CD4-positive, alpha-beta memory T cell (primary cell): Measurements from ENCODE around the gene PKDCC. TPM values are rescaled to one million over a fixed set of nuclear protein-coding genes. Genes with fewer than 3 reads are reported as not detected.

ENCODE experiments used
- CTCF ChIA-PET: fragments of 350-600 bp; sonication (Branson Sonifier 250); formaldehyde crosslinking; loops from one replicate; lab custom pipeline; 2021; ENCODE audit warnings: inconsistent platforms; ENCODE audit not compliant: partially characterized antibody; lab: Charles Lee
- POLR2A ChIA-PET: fragments of 350-600 bp; sonication (Branson Sonifier 250); formaldehyde crosslinking; loops from one replicate; lab custom pipeline; 2021; ENCODE audit not compliant: partially characterized antibody; lab: Charles Lee
- DNase-seq, 5 donors: peaks; one replicate each; pipeline versions ENCODE4 v3.0.0 to v3.0.0-alpha.2; 2020 to 2022; ENCODE audit warnings: mixed read lengths in 1 of 5
- H3K27ac ChIP-seq: one replicate; pipeline ENCODE4 v1.7.0; 2013; ENCODE audit warnings: low read depth, low read length
- H3K27me3 ChIP-seq: 2 replicates; pipeline ENCODE4 v1.7.0; 2013; ENCODE audit warnings: mild to moderate bottlenecking, low read length, moderate library complexity; ENCODE audit not compliant: insufficient read depth
- H3K36me3 ChIP-seq: 2 replicates; pipeline ENCODE4 v1.7.0; 2013; ENCODE audit warnings: mild to moderate bottlenecking, low read length, moderate library complexity; ENCODE audit not compliant: insufficient read depth
- H3K4me1 ChIP-seq: 2 replicates; pipeline ENCODE4 v1.7.0; 2013; ENCODE audit warnings: mild to moderate bottlenecking, low read length, moderate library complexity; ENCODE audit not compliant: insufficient read depth
- H3K4me3 ChIP-seq, 2 donors: one replicate each; pipeline ENCODE4 v1.7.0; 2013; ENCODE audit warnings: low read length in 2 of 2, mild to moderate bottlenecking in 1 of 2
- H3K9me3 ChIP-seq, 2 donors: one replicate each; pipeline ENCODE4 v1.7.0; 2013; ENCODE audit warnings: low read length in 2 of 2, control low read depth in 1 of 2; ENCODE audit not compliant: control insufficient read depth in 1 of 2
- H3K27ac Mint-ChIP-seq, 7 donors: one replicate each; pipeline ENCODE4 v1.8.0; 2020 to 2021; ENCODE audit warnings: mixed read lengths in 7 of 7, mild to moderate bottlenecking in 6 of 7, inconsistent platforms in 3 of 7, moderate library complexity in 3 of 7
- H3K27me3 Mint-ChIP-seq, 2 donors: one replicate each; pipeline ENCODE4 v1.8.0; 2020 to 2021; ENCODE audit warnings: mixed read lengths in 2 of 2
- H3K36me3 Mint-ChIP-seq, 2 donors: one replicate each; pipeline ENCODE4 v1.8.0; 2020 to 2021; ENCODE audit warnings: mixed read lengths in 2 of 2, inconsistent platforms in 1 of 2, mild to moderate bottlenecking in 1 of 2
- H3K4me1 Mint-ChIP-seq, 4 donors: one replicate each; pipeline ENCODE4 v1.8.0; 2020 to 2021; ENCODE audit warnings: mixed read lengths in 4 of 4, mild to moderate bottlenecking in 1 of 4
- H3K4me3 Mint-ChIP-seq, 8 donors: one replicate each; pipeline ENCODE4 v1.8.0; 2020 to 2021; ENCODE audit warnings: mixed read lengths in 8 of 8, mild to moderate bottlenecking in 7 of 8, moderate library complexity in 6 of 8, inconsistent platforms in 3 of 8
- H3K9me3 Mint-ChIP-seq, 8 donors: one replicate each; pipeline ENCODE4 v1.8.0; 2020 to 2021; ENCODE audit warnings: mixed read lengths in 8 of 8, mild to moderate bottlenecking in 5 of 8, inconsistent platforms in 3 of 8, moderate library complexity in 1 of 8
- intact Hi-C: fragments of 100-400 bp; cut with micrococcal nuclease; formaldehyde crosslinking; loops from one replicate; pipeline ENCODE4 v1.15.1; 2023
- polyA plus RNA-seq, 2 donors: library from polyadenylated mRNA; unstranded; fragments of 300-500 nt; fragmentation: Illumina TruSeq; gene quantifications; one replicate each; pipeline ENCODE4 v1.2.3, GENCODE V29; 2021
- total RNA-seq, 2 experiments: library from RNA; stranded (reverse); gene quantifications; one replicate each; pipeline ENCODE4 v1.2.3, GENCODE V29; 2021

PKDCC gene
- total and polyA plus RNA-seq, 4 experiments from 2014 or later: 0.41 TPM; not detected in 3

GRCh38 chr2:42008241-42008921, 39.4 kb upstream of the PKDCC start:
- no peaks in the 10 kb centered on the region for H3K36me3 ChIP-seq
- no peak overlapping the region for H3K4me3 ChIP-seq
- H3K27ac ChIP-seq: no peak overlapping the region
- ChIA-PET POLR2A (no interaction called here), CTCF (no interaction called here)
- Mint-ChIP-seq H3K4me3 (peak overlapping the region in 7 of 8 donors; percentile 36 to 95 (median 83)), H3K27ac (peak overlapping the region in 3 of 7 donors; percentile 46 to 57 (median 53)), H3K27me3 (peaks cover 2 to 6% of the 10 kb centered on the region in 2 donors), H3K9me3 (peaks cover 0 to 20% (median 15%) of the 10 kb centered on the region in 8 donors), H3K36me3 (peaks cover 0 to 3% of the 10 kb centered on the region in 2 donors), H3K4me1 (peaks cover 5 to 22% (median 16%) of the 10 kb centered on the region in 4 donors)
- H3K27me3 ChIP-seq: no peaks in the 10 kb centered on the region
- H3K9me3 ChIP-seq: peaks cover 0 to 4% of the 10 kb centered on the region in 2 donors
- DNase-seq: no peak
- peaks cover 9% of the 10 kb centered on the region for H3K4me1 ChIP-seq
- intact Hi-C loops: no loop called here

DNA sequence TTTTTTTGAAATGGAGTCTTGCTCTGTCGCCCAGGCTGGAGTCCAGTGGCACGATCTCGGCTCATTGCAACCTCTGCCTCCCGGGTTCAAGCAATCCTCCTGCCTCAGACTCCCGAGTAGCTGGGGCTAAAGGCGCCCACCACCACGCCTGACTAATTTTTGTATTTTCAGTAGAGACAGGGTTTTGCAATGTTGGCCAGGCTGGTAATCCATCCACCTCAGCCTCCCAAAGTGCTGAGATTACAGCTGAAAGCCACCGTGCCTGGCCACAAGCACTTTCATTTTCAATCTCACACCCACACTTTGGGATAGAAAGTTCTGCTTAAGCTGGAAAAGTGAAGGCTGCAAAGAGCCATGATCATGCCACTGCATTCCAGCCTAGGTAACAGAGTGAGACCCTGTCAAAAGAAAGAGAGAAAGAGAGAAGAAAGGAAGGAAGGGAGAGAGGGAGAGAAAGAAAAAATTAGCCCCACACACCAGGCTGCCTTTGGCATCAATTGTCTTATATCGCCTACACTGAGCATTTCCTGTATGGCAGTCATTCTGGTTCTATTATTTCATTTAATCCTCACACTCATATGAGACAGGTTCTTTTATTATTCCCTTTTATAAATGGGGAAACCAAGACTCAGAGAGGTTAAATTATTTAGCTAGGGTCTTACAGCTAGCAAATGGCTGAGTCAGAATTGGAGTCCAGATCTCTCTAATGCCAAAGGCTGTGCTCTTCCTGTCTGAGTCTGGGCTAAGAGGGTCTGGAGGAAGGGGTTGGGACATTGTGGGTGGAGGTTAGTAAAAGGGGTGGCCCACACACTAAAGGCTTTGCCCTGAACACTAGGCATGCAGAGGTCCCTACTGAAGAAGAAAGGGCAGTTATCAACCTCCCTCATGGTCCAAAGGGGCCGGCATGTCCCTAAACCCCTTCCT, 37.9 kb upstream of the PKDCC start:
- Histone ChIP-seq H3K4me1 (peaks cover 9% of the 10 kb centered on the region), H3K36me3 (no peaks in the 10 kb centered on the region), H3K4me3 (peak overlapping the region; percentile 32 to 39), H3K27me3 (no peaks in the 10 kb centered on the region), H3K9me3 (no peaks in the 10 kb centered on the region), H3K27ac (no peak overlapping the region)
- POLR2A ChIA-PET: interaction anchor here (0.8 kb wide), 1 partner anchor 9 kb away, joined by 3 read pairs; no protein-coding TSS in a partner anchor
- Mint-ChIP-seq H3K4me3 (peak overlapping the region; percentile 83 to 95 (median 90)), H3K27ac (peak overlapping the region in 6 of 7 donors; percentile 26 to 95 (median 80)), H3K36me3 (no peaks in the 10 kb centered on the region), H3K9me3 (peaks cover 0 to 7% (median 4%) of the 10 kb centered on the region in 8 donors), H3K27me3 (peaks cover 2 to 6% of the 10 kb centered on the region in 2 donors), H3K4me1 (peaks cover 5 to 22% (median 16%) of the 10 kb centered on the region in 4 donors)
- DNase-seq: peak in 4 of 5 donors; percentile 6 to 16 (median 8)
- CTCF ChIA-PET: interaction anchor here (0.8 kb wide), 1 partner anchor 77 kb away, joined by 4 read pairs; no protein-coding TSS in a partner anchor
- intact Hi-C loops: no loop called here

DNA sequence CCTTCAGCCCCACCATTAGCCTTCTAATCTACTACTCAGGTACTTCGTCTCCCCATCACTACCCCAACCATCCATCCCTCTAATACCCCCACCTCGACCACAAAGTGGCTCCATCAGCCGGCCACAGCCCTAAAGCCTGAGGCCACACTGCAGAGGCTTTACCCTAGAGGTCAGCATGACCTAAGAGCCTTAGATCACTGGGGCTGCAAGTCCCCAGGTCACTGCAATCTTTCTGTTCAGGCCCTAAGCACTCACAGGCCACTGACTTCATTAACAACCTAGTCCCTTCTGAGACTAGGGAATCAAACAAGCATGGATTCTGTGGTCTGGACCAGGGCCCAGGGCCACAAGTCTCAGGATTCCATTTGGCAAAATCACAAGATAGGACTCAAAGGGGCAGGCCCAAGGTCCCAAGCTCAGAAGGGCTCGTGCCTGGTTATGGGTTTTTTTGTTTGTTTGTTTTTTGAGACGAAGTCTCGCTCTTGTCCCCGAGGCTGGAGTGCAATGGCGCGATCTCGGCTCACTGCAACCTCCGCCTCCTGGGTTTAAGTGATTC, 37.0 kb upstream of the PKDCC start:
- Mint-ChIP-seq H3K4me1 (peaks cover 5 to 22% (median 16%) of the 10 kb centered on the region in 4 donors), H3K36me3 (no peaks in the 10 kb centered on the region), H3K27me3 (peaks cover 0 to 2% of the 10 kb centered on the region in 2 donors), H3K4me3 (peak overlapping the region in 6 of 8 donors; percentile 10 to 74 (median 54)), H3K27ac (peak overlapping the region in 6 of 7 donors; percentile 0 to 88 (median 34)), H3K9me3 (peaks cover 0 to 1% (median 0%) of the 10 kb centered on the region in 8 donors)
- Histone ChIP-seq H3K4me1 (peaks cover 9% of the 10 kb centered on the region), H3K36me3 (no peaks in the 10 kb centered on the region), H3K4me3 (no peak overlapping the region), H3K27ac (no peak overlapping the region), H3K27me3 (no peaks in the 10 kb centered on the region), H3K9me3 (no peaks in the 10 kb centered on the region)
- no peak for DNase-seq
- ChIA-PET POLR2A (no interaction called here), CTCF (no interaction called here)
- intact Hi-C loops: no loop called here

GRCh38 chr2:42012137-42012536, 35.7 kb upstream of the PKDCC start:
- Mint-ChIP-seq H3K27me3 (no peaks in the 10 kb centered on the region), H3K36me3 (no peaks in the 10 kb centered on the region), H3K9me3 (peaks cover 0 to 3% (median 0%) of the 10 kb centered on the region in 8 donors), H3K4me3 (no peak overlapping the region), H3K4me1 (peaks cover 5 to 22% (median 16%) of the 10 kb centered on the region in 4 donors), H3K27ac (peak overlapping the region in 2 of 7 donors; percentile 43 to 56)
- Histone ChIP-seq H3K4me3 (no peak overlapping the region), H3K27me3 (no peaks in the 10 kb centered on the region), H3K9me3 (no peaks in the 10 kb centered on the region), H3K4me1 (peaks cover 9% of the 10 kb centered on the region), H3K36me3 (no peaks in the 10 kb centered on the region), H3K27ac (no peak overlapping the region)
- ChIA-PET CTCF (no interaction called here), POLR2A (no interaction called here)
- intact Hi-C loops: no loop called here
- DNase-seq: no peak

DNA sequence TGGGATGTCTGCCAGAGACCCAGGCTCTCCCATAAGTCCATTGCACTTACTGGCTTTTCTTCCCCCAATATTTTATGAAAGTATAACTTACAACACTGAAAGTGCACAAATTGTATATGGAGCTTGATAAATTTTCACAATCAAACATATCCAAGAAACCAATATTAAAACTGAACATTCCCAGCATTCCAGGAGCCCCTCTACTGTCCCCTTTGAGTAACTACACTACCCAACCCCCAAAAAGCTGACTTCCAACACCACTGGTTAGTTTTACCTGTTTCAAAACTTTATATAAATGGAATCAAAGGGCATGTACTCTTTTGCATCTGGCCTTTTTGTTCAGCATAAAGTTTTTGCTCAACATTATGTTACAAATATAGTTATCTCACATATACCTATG, 35.2 kb upstream of the PKDCC start:
- no peak overlapping the region for H3K4me3 Mint-ChIP-seq
- no peak overlapping the region for H3K27ac Mint-ChIP-seq
- H3K36me3 Mint-ChIP-seq: no peaks in the 10 kb centered on the region
- peaks cover 5 to 22% (median 16%) of the 10 kb centered on the region in 4 donors for H3K4me1 Mint-ChIP-seq
- H3K27me3 Mint-ChIP-seq: no peaks in the 10 kb centered on the region
- intact Hi-C loops: no loop called here
- H3K27ac ChIP-seq: no peak overlapping the region
- peaks cover 0 to 3% (median 0%) of the 10 kb centered on the region in 8 donors for H3K9me3 Mint-ChIP-seq
- no peak for DNase-seq
- no peaks in the 10 kb centered on the region for H3K36me3 ChIP-seq
- no peak overlapping the region for H3K4me3 ChIP-seq
- ChIA-PET CTCF (no interaction called here), POLR2A (no interaction called here)
- no peaks in the 10 kb centered on the region for H3K9me3 ChIP-seq
- no peaks in the 10 kb centered on the region for H3K27me3 ChIP-seq
- peaks cover 9% of the 10 kb centered on the region for H3K4me1 ChIP-seq

GRCh38 chr2:42013409-42013808, 34.4 kb upstream of the PKDCC start:
- Histone ChIP-seq H3K4me1 (peaks cover 9% of the 10 kb centered on the region), H3K36me3 (no peaks in the 10 kb centered on the region), H3K9me3 (no peaks in the 10 kb centered on the region), H3K27me3 (no peaks in the 10 kb centered on the region), H3K4me3 (no peak overlapping the region), H3K27ac (no peak overlapping the region)
- Mint-ChIP-seq H3K36me3 (no peaks in the 10 kb centered on the region), H3K27ac (no peak overlapping the region), H3K4me1 (peaks cover 5 to 22% (median 15%) of the 10 kb centered on the region in 4 donors), H3K9me3 (peaks cover 0 to 3% (median 0%) of the 10 kb centered on the region in 8 donors), H3K27me3 (no peaks in the 10 kb centered on the region), H3K4me3 (no peak overlapping the region)
- ChIA-PET CTCF (no interaction called here), POLR2A (no interaction called here)
- no peak for DNase-seq
- intact Hi-C loops: no loop called here
